Sigmoid colon (tissue), 7 donors: ENCODE results near the gene PBLD. TPM values are rescaled to one million over a fixed set of nuclear protein-coding genes. Genes with fewer than 3 reads are reported as not detected.

Experiments used
- DNase-seq: peaks from one replicate; pipeline ENCODE4 v3.0.0-alpha.2; 2019
- H3K27ac ChIP-seq, 4 donors: fragments of 200-600 bp; sonication (generic); one replicate each; pipeline ENCODE4 v1.5.1; 2016 to 2019; ENCODE audit warnings: mild to moderate bottlenecking in 1 of 4
- H3K27me3 ChIP-seq, 3 donors: fragments of 200-600 bp; sonication (generic); one replicate each; pipeline ENCODE4 v1.5.1; 2019; ENCODE audit warnings: mild to moderate bottlenecking in 1 of 3
- H3K36me3 ChIP-seq, 4 donors: fragments of 200-600 bp; sonication (generic); one replicate each; pipeline ENCODE4 v1.5.1; 2016 to 2019
- H3K4me1 ChIP-seq, 4 donors: fragments of 200-600 bp; sonication (generic); one replicate each; pipeline ENCODE4 v1.5.1; 2017 to 2019
- H3K4me3 ChIP-seq, 4 donors: fragments of 200-600 bp; sonication (generic); one replicate each; pipeline ENCODE4 v1.5.1; 2017 to 2019; ENCODE audit warnings: mild to moderate bottlenecking in 2 of 4, moderate library complexity in 1 of 4
- H3K9me3 ChIP-seq, 4 donors: fragments of 200-600 bp in 3 of 4; sonication (generic) in 3 of 4; one replicate each; pipeline versions ENCODE4 v1.5.1 to v1.6.1; 2013 to 2019
- EP300 ChIP-seq, 4 donors: sonication (generic); formaldehyde crosslinking; IDR thresholded peaks; one replicate each; pipeline ENCODE4 v1.6.1; 2017; ENCODE audit warnings: antibody characterized with exemption in 4 of 4
- POLR2A ChIP-seq, 2 donors: fragments of 450-650 bp; IDR thresholded peaks; one replicate each; pipeline ENCODE4 v1.6.1; 2016; ENCODE audit warnings: antibody characterized with exemption in 2 of 2, mild to moderate bottlenecking in 2 of 2, moderate library complexity in 2 of 2
- POLR2AphosphoS5 ChIP-seq, 4 donors: sonication (generic); formaldehyde crosslinking; IDR thresholded peaks; one replicate each; pipeline ENCODE4 v1.6.1; 2017; ENCODE audit warnings: antibody characterized with exemption in 4 of 4
- WGBS, 2 donors: extraction: QIAGEN DNeasy Blood & Tissue Kit; methylation state at CpG; one replicate each; pipeline ENCODE4 v1.1.7; 2013; 5-methylcytosine and 5-hydroxymethylcytosine counted together
- intact Hi-C: fragments of 100-400 bp; cut with DNase I; formaldehyde crosslinking; loops from one replicate; pipeline ENCODE4 v1.15.1; 2023
- polyA plus RNA-seq, 3 donors: library from polyadenylated mRNA; stranded (reverse); fragments of 200-250 nt; gene quantifications; one replicate each; pipeline ENCODE4 v1.2.3, GENCODE V29; 2013
- total RNA-seq, 4 donors: library from RNA; depleted of rRNA; stranded (reverse); fragments of >200 nt; gene quantifications; one replicate each; pipeline ENCODE4 v1.1.0, GENCODE V29; 2016
- TF ChIP-seq, protein P1 (sequence below), 4 experiments: fragments of 450-650 bp in 3 of 4; fragments of 200-600 bp in 1 of 4; IDR thresholded peaks; one replicate each; pipeline ENCODE4 v1.5.1; 2016 to 2019; ENCODE audit warnings: antibody characterized with exemption in 4 of 4, mild to moderate bottlenecking in 3 of 4, moderate library complexity in 2 of 4
- donor health status: healthy with polysubstance abuse.
- donor health status: Bipolar disorder and iron deficiency.
- donor health status: healthy.

The PBLD gene
- total and polyA plus RNA-seq, 7 donors: 4.6 to 83.7 (median 10.7) TPM

- Histone ChIP-seq H3K4me1 (peaks cover 0 to 13% (median 5%) of the 10 kb centered on the region in 4 donors), H3K9me3 (no peaks in the 10 kb centered on the region), H3K36me3 (no peaks in the 10 kb centered on the region), H3K27ac (no peak overlapping the region), H3K27me3 (no peaks in the 10 kb centered on the region), H3K4me3 (no peak overlapping the region)
- intact Hi-C loops: loop anchor here (10.0 kb wide), 1 partner anchor 446 kb away; no protein-coding TSS in a partner anchor
- WGBS, 2 donors: 77 to 81% methylated on average over 3 of the region's 3 CpGs
- DNase-seq: no peak
- no peak for TF ChIP-seq POLR2A (IDR thresholded peaks at IDR 0.05)
- no peak for TF ChIP-seq EP300 (IDR thresholded peaks at IDR 0.05)
- TF ChIP-seq POLR2AphosphoS5 (IDR thresholded peaks at IDR 0.05): no peak
- TF ChIP-seq, protein P1, sequence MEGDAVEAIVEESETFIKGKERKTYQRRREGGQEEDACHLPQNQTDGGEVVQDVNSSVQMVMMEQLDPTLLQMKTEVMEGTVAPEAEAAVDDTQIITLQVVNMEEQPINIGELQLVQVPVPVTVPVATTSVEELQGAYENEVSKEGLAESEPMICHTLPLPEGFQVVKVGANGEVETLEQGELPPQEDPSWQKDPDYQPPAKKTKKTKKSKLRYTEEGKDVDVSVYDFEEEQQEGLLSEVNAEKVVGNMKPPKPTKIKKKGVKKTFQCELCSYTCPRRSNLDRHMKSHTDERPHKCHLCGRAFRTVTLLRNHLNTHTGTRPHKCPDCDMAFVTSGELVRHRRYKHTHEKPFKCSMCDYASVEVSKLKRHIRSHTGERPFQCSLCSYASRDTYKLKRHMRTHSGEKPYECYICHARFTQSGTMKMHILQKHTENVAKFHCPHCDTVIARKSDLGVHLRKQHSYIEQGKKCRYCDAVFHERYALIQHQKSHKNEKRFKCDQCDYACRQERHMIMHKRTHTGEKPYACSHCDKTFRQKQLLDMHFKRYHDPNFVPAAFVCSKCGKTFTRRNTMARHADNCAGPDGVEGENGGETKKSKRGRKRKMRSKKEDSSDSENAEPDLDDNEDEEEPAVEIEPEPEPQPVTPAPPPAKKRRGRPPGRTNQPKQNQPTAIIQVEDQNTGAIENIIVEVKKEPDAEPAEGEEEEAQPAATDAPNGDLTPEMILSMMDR (IDR thresholded peaks at IDR 0.05): no peak
These were observed 31.4 kb downstream of the PBLD start for GRCh38 chr10:68301301-68301700.

GRCh38 chr10:68296843-68297663, 35.7 kb downstream of the PBLD start:
- Histone ChIP-seq H3K4me3 (no peak overlapping the region), H3K9me3 (no peaks in the 10 kb centered on the region), H3K36me3 (no peaks in the 10 kb centered on the region), H3K27me3 (no peaks in the 10 kb centered on the region), H3K27ac (peak overlapping the region in 2 of 4 donors; percentile 22 to 26), H3K4me1 (peaks cover 0 to 14% (median 5%) of the 10 kb centered on the region in 4 donors)
- intact Hi-C loops: no loop called here
- no peak for TF ChIP-seq EP300 (IDR thresholded peaks at IDR 0.05)
- TF ChIP-seq POLR2A (IDR thresholded peaks at IDR 0.05): no peak
- peak in 1 of 4 donors; percentile 42 for TF ChIP-seq POLR2AphosphoS5 (IDR thresholded peaks at IDR 0.05)
- 75 to 79% methylated on average over 9 of the region's 9 CpGs for WGBS, 2 donors
- no peak for DNase-seq

DNA sequence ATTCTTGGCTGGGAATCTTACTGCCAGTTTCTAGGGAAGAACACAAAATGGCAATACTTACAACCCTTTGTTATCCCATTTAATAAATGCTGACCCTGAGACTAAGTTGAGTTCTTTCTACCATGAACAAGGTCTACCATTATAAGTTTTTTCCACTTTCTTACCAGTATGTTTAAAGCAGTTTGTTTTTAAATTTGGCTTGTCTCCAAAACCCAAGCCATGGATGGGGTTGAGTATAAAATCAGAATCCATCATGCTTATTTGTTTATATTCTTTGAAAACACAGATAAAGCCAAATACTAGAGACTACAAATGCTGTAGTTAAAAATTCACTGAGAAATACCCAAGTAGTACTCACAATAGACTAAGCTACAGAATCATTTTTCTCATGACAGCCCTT, 42.0 kb downstream of the PBLD start:
- no peak for DNase-seq
- H3K4me3 ChIP-seq: no peak overlapping the region
- no peak overlapping the region for H3K27ac ChIP-seq
- no peak for TF ChIP-seq EP300 (IDR thresholded peaks at IDR 0.05)
- TF ChIP-seq POLR2AphosphoS5 (IDR thresholded peaks at IDR 0.05): no peak
- TF ChIP-seq POLR2A (IDR thresholded peaks at IDR 0.05): no peak
- TF ChIP-seq, protein P1 (IDR thresholded peaks at IDR 0.05): no peak
- H3K9me3 ChIP-seq: no peaks in the 10 kb centered on the region
- no peaks in the 10 kb centered on the region for H3K4me1 ChIP-seq
- no peaks in the 10 kb centered on the region for H3K36me3 ChIP-seq
- no peaks in the 10 kb centered on the region for H3K27me3 ChIP-seq
- intact Hi-C loops: no loop called here

GRCh38 chr10:68288717-68289116, 44.0 kb downstream of the PBLD start:
- TF ChIP-seq EP300 (IDR thresholded peaks at IDR 0.05) (no peak), POLR2AphosphoS5 (IDR thresholded peaks at IDR 0.05) (no peak), POLR2A (IDR thresholded peaks at IDR 0.05) (no peak)
- TF ChIP-seq, protein P1 (IDR thresholded peaks at IDR 0.05): no peak
- intact Hi-C loops: no loop called here
- no peak for DNase-seq
- Histone ChIP-seq H3K9me3 (no peaks in the 10 kb centered on the region), H3K27ac (no peak overlapping the region), H3K4me1 (no peaks in the 10 kb centered on the region), H3K27me3 (no peaks in the 10 kb centered on the region), H3K36me3 (no peaks in the 10 kb centered on the region), H3K4me3 (no peak overlapping the region)
- 95 to 96% methylated on average over 4 of the region's 4 CpGs for WGBS, 2 donors

GRCh38 chr10:68284062-68285001, 48.4 kb downstream of the PBLD start:
- 75 to 83% methylated on average over 9 of the region's 9 CpGs for WGBS, 2 donors
- intact Hi-C loops: no loop called here
- no peaks in the 10 kb centered on the region for H3K4me1 ChIP-seq
- no peak for DNase-seq
- no peaks in the 10 kb centered on the region for H3K36me3 ChIP-seq
- no peaks in the 10 kb centered on the region for H3K9me3 ChIP-seq
- no peak for TF ChIP-seq POLR2AphosphoS5 (IDR thresholded peaks at IDR 0.05)
- no peak for TF ChIP-seq EP300 (IDR thresholded peaks at IDR 0.05)
- TF ChIP-seq, protein P1 (IDR thresholded peaks at IDR 0.05): no peak
- TF ChIP-seq POLR2A (IDR thresholded peaks at IDR 0.05): no peak
- no peak overlapping the region for H3K4me3 ChIP-seq
- H3K27ac ChIP-seq: no peak overlapping the region
- H3K27me3 ChIP-seq: no peaks in the 10 kb centered on the region
